Activated T-cell treated with anti-CD3 and anti-CD28 coated beads, Interleukin-2, amount 50 U/mL, for 72 hours (primary cell): Measurements from ENCODE around the gene ETNK1. TPM values are rescaled to one million over a fixed set of nuclear protein-coding genes. Genes with fewer than 3 reads are reported as not detected.

Experiments
- ATAC-seq, 2 donors: fragments of 150-1000 bp; cut with Tn5 transposase; replicated peaks in 1 of 2; 2 replicates each; pipeline ENCODE4 v1.10.0; 2021; ENCODE audit warnings: moderate library complexity in 2 of 2, mild to moderate bottlenecking in 1 of 2
- DNase-seq, 2 donors: peaks; one replicate each; pipeline ENCODE4 v3.0.0; 2021 to 2022; ENCODE audit warnings: mixed read lengths in 1 of 2
- H3K27ac Mint-ChIP-seq: one replicate; pipeline ENCODE4 v1.8.0; 2022; ENCODE audit warnings: mild to moderate bottlenecking, moderate library complexity, mixed read lengths
- H3K27me3 Mint-ChIP-seq: one replicate; pipeline ENCODE4 v1.8.0; 2022; ENCODE audit warnings: low read depth, mixed read lengths
- H3K36me3 Mint-ChIP-seq, 2 donors: one replicate each; pipeline ENCODE4 v1.8.0; 2022; ENCODE audit warnings: mixed read lengths in 2 of 2, mild to moderate bottlenecking in 1 of 2; ENCODE audit not compliant: insufficient read depth in 2 of 2
- H3K4me1 Mint-ChIP-seq: one replicate; pipeline ENCODE4 v1.8.0; 2022; ENCODE audit warnings: low read depth, mixed read lengths
- H3K4me3 Mint-ChIP-seq, 2 donors: one replicate each; pipeline ENCODE4 v1.8.0; 2022; ENCODE audit warnings: mild to moderate bottlenecking in 2 of 2, mixed read lengths in 2 of 2, moderate library complexity in 2 of 2
- H3K9me3 Mint-ChIP-seq, 2 donors: one replicate each; pipeline ENCODE4 v1.8.0; 2022; ENCODE audit warnings: mixed read lengths in 2 of 2
- total RNA-seq, 2 donors: library from RNA; stranded (reverse); gene quantifications; one replicate each; pipeline ENCODE4 v1.2.3, GENCODE V29; 2022

ETNK1 gene
- total RNA-seq, 2 donors from 2014 or later: 84.0 to 88.9 TPM

DNA sequence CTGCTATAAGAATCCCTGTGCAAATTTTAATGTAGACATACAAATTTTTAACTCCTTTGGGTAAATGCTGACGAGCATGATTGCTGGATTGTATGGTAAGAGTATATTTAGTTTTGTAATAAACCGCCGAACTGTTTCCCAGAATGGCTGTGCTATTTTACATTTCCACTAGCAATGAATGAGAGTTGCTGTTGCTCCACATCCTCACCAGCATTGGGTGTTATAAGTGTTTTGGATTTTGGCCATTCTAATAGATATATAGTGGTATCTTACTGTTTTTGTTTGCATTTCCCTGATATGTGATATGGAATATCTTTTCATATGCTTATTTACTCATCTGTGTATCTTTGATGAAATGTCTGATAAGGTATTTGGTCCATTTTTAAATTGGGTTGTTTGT lies 23.7 kb downstream of the ETNK1 start:
- no peak for DNase-seq
- H3K4me1 Mint-ChIP-seq: peaks cover 21% of the 10 kb centered on the region
- H3K4me3 Mint-ChIP-seq: no peak overlapping the region
- no peaks in the 10 kb centered on the region for H3K9me3 Mint-ChIP-seq
- peak overlapping the region; percentile 34 for H3K27ac Mint-ChIP-seq
- peaks cover 5 to 18% of the 10 kb centered on the region in 2 donors for H3K36me3 Mint-ChIP-seq
- no peaks in the 10 kb centered on the region for H3K27me3 Mint-ChIP-seq
- no peak for ATAC-seq

DNA sequence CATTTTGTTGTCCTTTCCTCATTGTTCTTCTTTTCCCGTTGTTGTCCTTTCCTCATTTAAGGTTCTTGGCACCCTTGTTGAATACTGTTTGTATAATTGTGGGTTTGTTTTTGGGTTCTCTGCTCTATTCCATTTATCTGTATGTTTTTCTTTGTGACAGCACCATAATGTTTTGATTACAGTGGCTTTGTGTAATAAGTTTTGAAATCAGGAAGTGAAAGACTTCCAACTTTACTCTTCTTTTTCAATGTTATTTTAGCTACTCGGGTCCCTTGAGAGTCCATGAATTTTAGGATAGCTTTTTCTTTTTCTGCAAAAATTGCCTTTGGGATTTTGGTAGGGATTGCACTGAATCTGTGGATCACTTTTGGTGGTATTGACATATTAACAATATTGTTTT lies 28.1 kb downstream of the ETNK1 start:
- Mint-ChIP-seq H3K27ac (no peak overlapping the region), H3K27me3 (no peaks in the 10 kb centered on the region), H3K9me3 (no peaks in the 10 kb centered on the region), H3K4me3 (no peak overlapping the region), H3K36me3 (peaks cover 8 to 18% of the 10 kb centered on the region in 2 donors), H3K4me1 (peaks cover 45% of the 10 kb centered on the region)
- DNase-seq (no peak), ATAC-seq (no peak)

DNA sequence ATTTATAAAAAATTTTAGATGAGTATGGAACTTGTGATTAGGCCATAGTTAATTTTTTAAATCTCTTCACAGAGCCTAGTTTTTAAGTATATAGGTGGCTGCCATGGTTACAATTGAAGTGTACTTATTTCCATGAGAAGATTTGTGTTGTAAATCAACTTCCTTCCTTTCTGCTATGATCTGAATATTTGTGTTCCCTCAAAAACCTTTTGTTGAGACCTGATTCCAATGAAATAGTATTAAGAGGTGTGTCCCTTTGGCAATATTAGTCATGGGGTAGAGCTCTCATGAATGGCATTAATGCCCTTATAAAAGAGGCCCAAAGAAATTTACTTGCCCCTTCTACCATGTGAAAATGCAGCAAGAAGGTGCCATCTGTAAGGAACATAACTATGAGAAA lies 28.8 kb downstream of the ETNK1 start:
- Mint-ChIP-seq H3K9me3 (no peaks in the 10 kb centered on the region), H3K4me3 (no peak overlapping the region), H3K4me1 (peaks cover 52% of the 10 kb centered on the region), H3K27me3 (no peaks in the 10 kb centered on the region), H3K36me3 (peaks cover 8 to 23% of the 10 kb centered on the region in 2 donors), H3K27ac (no peak overlapping the region)
- ATAC-seq: no peak
- DNase-seq: no peak

DNA sequence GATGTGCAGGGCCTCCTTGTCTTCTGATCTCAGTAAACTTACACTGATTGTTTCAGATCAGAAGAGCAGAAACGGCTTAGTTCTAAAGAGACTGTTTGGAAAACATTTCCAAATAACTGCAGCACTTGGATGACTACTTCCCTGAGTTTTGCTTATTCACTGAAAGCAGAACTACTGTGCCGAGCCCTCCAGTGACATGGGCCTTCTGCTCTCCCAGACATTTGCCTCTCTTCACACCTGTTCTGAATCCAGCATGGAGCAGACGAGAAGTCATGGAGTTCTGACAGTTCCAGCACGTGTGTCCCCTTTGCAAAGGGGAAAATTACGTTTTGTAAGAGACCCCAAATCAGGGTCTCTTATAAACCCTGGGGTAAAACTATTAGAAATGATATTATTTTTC lies 31.4 kb downstream of the ETNK1 start:
- ATAC-seq (no peak), DNase-seq (no peak)
- Mint-ChIP-seq H3K4me1 (peaks cover 41% of the 10 kb centered on the region), H3K4me3 (no peak overlapping the region), H3K27ac (no peak overlapping the region), H3K9me3 (no peaks in the 10 kb centered on the region), H3K36me3 (peaks cover 10 to 21% of the 10 kb centered on the region in 2 donors), H3K27me3 (no peaks in the 10 kb centered on the region)

DNA sequence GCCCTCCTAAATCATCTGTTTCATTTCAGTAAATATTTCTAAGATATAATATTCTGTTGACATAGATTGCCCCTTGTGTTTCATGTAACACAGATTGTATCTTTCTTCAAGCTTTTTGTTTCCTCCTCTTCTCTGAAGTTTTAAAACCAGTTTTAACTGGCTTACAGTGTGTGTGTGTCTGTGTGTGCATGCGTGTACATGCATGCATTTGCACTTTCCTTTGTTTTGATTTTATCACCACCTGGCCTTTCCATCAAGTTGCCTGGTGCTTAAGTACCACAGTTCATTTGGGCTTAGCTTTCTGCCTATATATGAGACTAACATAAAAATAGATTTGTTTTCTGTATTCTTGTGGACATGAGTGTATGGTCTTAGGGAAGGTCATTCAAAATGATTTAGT lies 31.9 kb downstream of the ETNK1 start:
- Mint-ChIP-seq H3K27me3 (no peaks in the 10 kb centered on the region), H3K9me3 (no peaks in the 10 kb centered on the region), H3K27ac (no peak overlapping the region), H3K4me1 (peaks cover 41% of the 10 kb centered on the region), H3K4me3 (no peak overlapping the region), H3K36me3 (peaks cover 9 to 22% of the 10 kb centered on the region in 2 donors)
- ATAC-seq (no peak), DNase-seq (no peak)

DNA sequence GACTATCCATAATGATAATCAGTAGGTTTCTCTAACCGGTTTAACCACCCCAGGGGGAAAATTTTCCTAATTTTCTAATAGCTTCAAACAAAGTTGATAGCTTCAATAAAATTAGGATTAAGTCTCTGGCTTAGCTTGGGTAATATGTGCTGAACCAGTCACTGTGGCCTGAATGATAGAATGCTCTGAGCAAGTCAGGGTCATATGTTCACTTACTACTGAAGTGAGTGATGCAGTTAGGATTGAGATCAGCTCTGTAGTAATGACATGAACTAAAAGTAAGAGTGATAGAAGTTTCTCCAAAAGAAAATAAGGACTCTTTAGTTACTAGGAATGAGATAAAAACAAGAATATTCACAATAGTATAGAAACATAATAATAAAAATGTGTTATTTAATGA lies 32.6 kb downstream of the ETNK1 start:
- H3K9me3 Mint-ChIP-seq: no peaks in the 10 kb centered on the region
- ATAC-seq (peak; percentile 70 to 81), DNase-seq (peak in 1 of 2 donors; percentile 8)
- H3K27ac Mint-ChIP-seq: peak overlapping the region; percentile 23
- H3K4me3 Mint-ChIP-seq: peak overlapping the region in 1 of 2 donors; percentile 34
- no peaks in the 10 kb centered on the region for H3K27me3 Mint-ChIP-seq
- H3K4me1 Mint-ChIP-seq: peaks cover 39% of the 10 kb centered on the region
- peaks cover 6 to 21% of the 10 kb centered on the region in 2 donors for H3K36me3 Mint-ChIP-seq

DNA sequence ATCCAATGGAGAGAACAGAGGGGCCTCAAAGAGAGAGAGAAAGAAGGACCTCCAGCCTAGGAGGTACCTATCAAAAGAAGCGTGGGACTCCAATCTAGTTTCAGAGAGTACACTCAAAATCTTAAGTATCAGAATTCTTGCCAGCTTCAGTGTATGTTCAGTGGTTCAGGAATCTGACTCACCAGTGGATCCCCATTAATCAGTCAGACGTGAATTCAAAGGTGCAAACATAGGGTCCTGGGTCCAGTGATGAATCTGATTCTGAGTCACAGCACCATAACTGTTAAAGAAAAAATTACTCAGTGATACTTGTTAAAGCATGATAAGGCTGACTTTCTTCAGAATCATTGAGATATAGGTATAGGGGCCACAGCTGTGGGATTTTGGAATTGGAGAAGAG lies 33.2 kb downstream of the ETNK1 start:
- ATAC-seq (peak; percentile 96 to 97), DNase-seq (peak; percentile 40 to 47)
- H3K9me3 Mint-ChIP-seq: no peaks in the 10 kb centered on the region
- H3K36me3 Mint-ChIP-seq: peaks cover 4 to 20% of the 10 kb centered on the region in 2 donors
- H3K4me1 Mint-ChIP-seq: peaks cover 32% of the 10 kb centered on the region
- H3K4me3 Mint-ChIP-seq: peak overlapping the region; percentile 34 to 42
- H3K27me3 Mint-ChIP-seq: no peaks in the 10 kb centered on the region
- H3K27ac Mint-ChIP-seq: peak overlapping the region; percentile 90

DNA sequence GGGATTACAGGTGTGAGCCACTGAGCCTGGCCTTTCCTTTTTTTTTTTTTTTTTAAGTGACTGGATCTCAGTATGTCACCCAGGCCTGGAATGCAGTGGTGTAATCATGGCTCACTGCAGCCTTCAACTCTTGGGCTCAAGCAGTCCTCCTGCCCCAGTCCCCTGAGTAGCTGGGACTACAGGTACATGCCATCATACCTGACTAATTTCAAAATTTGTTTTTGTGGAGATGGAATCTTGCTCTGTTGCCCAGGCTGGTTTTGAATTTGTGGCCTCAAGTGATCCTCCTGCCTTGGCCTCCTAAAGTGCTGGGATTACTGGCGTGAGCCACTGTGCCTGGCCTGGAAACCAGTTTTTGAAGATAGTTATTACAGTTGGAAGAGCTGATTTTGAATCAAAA lies 37.4 kb downstream of the ETNK1 start:
- H3K27me3 Mint-ChIP-seq: no peaks in the 10 kb centered on the region
- no peak overlapping the region for H3K4me3 Mint-ChIP-seq
- peak overlapping the region; percentile 50 for H3K27ac Mint-ChIP-seq
- ATAC-seq (no peak), DNase-seq (no peak)
- H3K9me3 Mint-ChIP-seq: no peaks in the 10 kb centered on the region
- peaks cover 15% of the 10 kb centered on the region for H3K4me1 Mint-ChIP-seq
- peaks cover 1 to 19% of the 10 kb centered on the region in 2 donors for H3K36me3 Mint-ChIP-seq

DNA sequence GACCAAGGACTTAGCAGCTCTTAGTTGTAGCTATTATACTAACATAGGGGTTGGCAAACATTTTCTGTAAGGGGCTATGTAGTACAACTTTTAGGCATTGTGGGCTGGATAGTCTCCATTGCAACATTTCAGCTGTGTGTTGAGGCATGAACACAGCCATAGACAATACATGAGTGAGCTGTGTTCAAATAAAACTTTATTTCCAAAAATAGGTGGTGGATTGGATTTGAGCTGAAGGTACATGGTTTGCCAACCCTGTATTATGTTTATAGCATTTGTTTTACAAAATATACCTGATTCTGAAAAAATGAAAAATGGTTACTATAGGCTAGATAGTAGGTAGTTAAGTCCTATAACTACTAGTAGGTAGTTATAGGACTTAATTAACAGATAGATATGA lies 40.5 kb downstream of the ETNK1 start:
- Mint-ChIP-seq H3K4me3 (no peak overlapping the region), H3K27ac (no peak overlapping the region), H3K4me1 (no peaks in the 10 kb centered on the region), H3K9me3 (no peaks in the 10 kb centered on the region), H3K27me3 (no peaks in the 10 kb centered on the region), H3K36me3 (peaks cover 0 to 13% of the 10 kb centered on the region in 2 donors)
- no peak for DNase-seq
- ATAC-seq: no peak

DNA sequence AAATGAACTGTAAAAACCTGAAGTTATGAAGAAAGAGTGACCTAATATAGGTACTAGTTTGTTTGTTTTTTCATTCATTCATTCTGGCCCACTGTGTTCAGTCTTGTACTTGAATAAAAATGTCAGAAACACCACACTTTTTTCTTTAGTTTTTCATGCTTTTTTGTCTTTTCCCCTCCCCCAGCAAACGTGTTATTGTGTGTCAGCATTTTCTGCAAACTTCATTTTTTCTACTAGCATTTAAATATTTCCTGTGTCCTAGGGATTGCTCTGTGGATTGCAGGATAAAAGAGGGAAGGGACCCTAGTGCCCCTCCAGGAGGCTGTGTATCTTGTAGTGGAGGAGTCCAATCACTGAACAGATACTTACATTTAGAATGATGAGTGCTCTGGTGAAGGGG lies 42.2 kb downstream of the ETNK1 start:
- Mint-ChIP-seq H3K36me3 (peaks cover 0 to 12% of the 10 kb centered on the region in 2 donors), H3K4me3 (no peak overlapping the region), H3K27me3 (no peaks in the 10 kb centered on the region), H3K4me1 (no peaks in the 10 kb centered on the region), H3K27ac (no peak overlapping the region), H3K9me3 (no peaks in the 10 kb centered on the region)
- ATAC-seq: no peak
- no peak for DNase-seq

DNA sequence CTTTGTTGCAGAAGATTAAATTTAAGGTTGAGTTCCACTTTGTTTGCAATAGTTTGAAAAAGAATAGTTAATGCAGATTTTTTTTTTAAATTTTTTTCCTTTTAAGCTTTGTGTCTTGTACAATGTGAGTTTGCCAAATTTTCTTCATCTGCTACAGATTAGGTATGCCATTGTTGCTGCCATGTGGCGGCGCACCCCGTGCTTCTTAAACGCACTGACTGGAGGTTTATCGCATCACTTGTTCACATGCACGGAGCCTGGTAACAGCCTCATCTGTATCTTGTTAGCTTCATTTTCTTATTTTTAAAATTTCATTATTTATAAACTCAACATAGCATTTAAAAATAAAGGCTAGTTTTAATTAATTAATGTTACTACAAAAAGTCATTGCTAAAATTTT lies 43.5 kb downstream of the ETNK1 start:
- no peaks in the 10 kb centered on the region for H3K4me1 Mint-ChIP-seq
- no peak overlapping the region for H3K27ac Mint-ChIP-seq
- H3K36me3 Mint-ChIP-seq: peaks cover 0 to 12% of the 10 kb centered on the region in 2 donors
- H3K4me3 Mint-ChIP-seq: no peak overlapping the region
- no peaks in the 10 kb centered on the region for H3K27me3 Mint-ChIP-seq
- H3K9me3 Mint-ChIP-seq: no peaks in the 10 kb centered on the region
- no peak for ATAC-seq
- no peak for DNase-seq

DNA sequence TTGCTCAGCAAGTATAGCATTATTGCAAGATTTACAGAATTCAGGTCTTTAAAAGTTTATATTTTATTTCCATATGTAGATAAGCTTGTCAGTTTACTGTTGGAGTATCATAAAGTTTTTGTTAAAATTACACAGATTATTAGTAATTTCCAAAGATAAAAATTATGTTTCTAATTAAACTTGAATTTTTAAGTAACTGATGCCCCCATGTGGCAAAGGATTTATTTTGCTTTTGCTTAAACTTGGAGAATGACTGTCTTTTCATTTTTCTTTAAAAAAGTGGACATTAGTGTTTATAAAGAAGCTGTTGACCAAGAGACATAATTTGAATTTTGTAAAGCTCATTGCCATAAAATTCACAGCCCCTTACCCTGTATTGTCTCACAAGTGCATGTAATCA lies 45.8 kb downstream of the ETNK1 start:
- no peaks in the 10 kb centered on the region for H3K27me3 Mint-ChIP-seq
- no peak for ATAC-seq
- no peak for DNase-seq
- H3K9me3 Mint-ChIP-seq: no peaks in the 10 kb centered on the region
- peaks cover 0 to 23% of the 10 kb centered on the region in 2 donors for H3K36me3 Mint-ChIP-seq
- no peaks in the 10 kb centered on the region for H3K4me1 Mint-ChIP-seq
- H3K27ac Mint-ChIP-seq: no peak overlapping the region
- H3K4me3 Mint-ChIP-seq: no peak overlapping the region

DNA sequence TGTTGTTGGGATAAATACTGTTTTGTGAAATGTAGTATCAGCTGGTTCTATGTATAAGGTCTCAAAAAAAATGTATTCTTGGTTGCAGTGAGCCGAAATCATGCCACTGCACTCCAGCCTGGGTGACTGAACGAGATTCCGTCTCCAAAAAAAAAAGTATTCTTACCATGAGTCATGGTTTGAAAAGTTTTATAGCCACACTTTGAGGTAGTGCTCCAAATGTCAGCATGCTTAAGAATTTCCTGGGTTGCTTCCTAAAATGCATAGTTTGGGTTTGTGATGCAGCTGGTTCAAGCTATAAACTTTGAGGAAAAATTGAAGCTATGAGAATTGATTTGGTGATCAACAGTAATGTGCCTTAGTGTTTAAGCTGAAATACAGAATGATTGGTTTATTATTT lies 48.0 kb downstream of the ETNK1 start:
- Mint-ChIP-seq H3K27ac (no peak overlapping the region), H3K27me3 (no peaks in the 10 kb centered on the region), H3K4me1 (peaks cover 4% of the 10 kb centered on the region), H3K36me3 (peaks cover 13 to 40% of the 10 kb centered on the region in 2 donors), H3K9me3 (peaks cover 0 to 2% of the 10 kb centered on the region in 2 donors), H3K4me3 (no peak overlapping the region)
- DNase-seq (no peak), ATAC-seq (no peak)

DNA sequence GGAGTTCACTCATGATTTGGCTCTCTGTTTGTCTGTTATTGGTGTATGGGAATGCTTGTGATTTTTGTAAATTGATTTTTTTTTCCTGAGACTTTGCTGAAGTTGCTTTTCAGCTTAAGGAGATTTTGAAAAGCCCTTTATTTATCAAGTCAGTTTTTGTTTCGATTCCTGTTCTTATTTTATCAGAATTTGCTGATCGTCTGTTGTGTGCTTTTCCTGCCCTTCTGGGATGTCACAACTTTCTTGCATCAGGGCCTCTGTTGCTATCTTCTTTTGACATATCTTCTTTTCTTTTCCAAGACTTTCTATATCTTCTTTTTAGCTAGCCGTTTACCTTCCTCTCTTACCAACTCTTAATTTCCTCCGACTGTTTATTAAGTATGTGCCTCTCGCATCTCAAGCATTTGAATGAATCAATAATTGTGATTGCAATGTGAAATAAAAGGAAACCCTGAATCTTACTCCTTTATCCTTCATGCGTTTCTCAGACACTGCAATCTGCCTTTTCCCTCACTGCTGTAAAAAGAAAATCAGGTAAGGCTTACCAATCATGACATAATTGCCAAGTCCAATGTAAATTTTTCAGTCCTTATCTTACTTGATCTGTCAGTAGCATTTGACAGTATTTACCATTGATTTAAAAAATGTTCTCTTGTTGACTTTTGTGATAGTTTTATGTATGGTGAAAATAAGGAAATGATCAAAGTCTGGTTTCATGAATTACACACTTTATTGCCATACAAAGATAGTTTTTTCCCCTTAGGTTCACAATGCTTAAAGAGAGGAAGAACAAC lies 53.0 kb downstream of the ETNK1 start:
- ATAC-seq: no peak
- peaks cover 4% of the 10 kb centered on the region for H3K4me1 Mint-ChIP-seq
- peak overlapping the region; percentile 49 for H3K27ac Mint-ChIP-seq
- DNase-seq: no peak
- peaks cover 15 to 48% of the 10 kb centered on the region in 2 donors for H3K36me3 Mint-ChIP-seq
- H3K4me3 Mint-ChIP-seq: no peak overlapping the region
- no peaks in the 10 kb centered on the region for H3K27me3 Mint-ChIP-seq
- peaks cover 0 to 2% of the 10 kb centered on the region in 2 donors for H3K9me3 Mint-ChIP-seq
